OCI-LY3 (cell line): ENCODE data around the gene ZC3H12D.
A peak's percentile ranks its signal among the peaks of the same experiment; 100 is the strongest.

Experiments
- H2AFZ ChIP-seq: fragments of 200-600, 300-600 bp; shearing (Covaris generic); 2 replicates; pipeline ENCODE4 v1.6.0; 2014; ENCODE audit warnings: antibody characterized with exemption, low read depth, low read length
- H3K27ac ChIP-seq: fragments of 200-600, 300-600 bp; sonication (generic); 2 replicates; pipeline ENCODE4 v1.5.1; 2014; ENCODE audit warnings: mild to moderate bottlenecking, low read length, moderate library complexity, mixed read lengths
- H3K27me3 ChIP-seq: fragments of 200-600, 300-600 bp; sonication (generic); 2 replicates; pipeline ENCODE4 v1.6.1; 2014; ENCODE audit warnings: low read depth, low read length, mixed read lengths
- H3K36me3 ChIP-seq: fragments of 200-600, 300-600 bp; sonication (generic); replicated peaks from 2 replicates; pipeline ENCODE3; 2014; ENCODE audit warnings: low read depth, low read length, mixed read lengths
- H3K4me1 ChIP-seq: fragments of 300-600, 200-600 bp; sonication (generic); 2 replicates; pipeline ENCODE4 v1.6.1; 2014; ENCODE audit warnings: low read length, mixed read lengths
- H3K4me2 ChIP-seq: fragments of 200-600, 300-600 bp; sonication (generic); 2 replicates; pipeline ENCODE4 v1.6.1; 2014; ENCODE audit warnings: low read length, mixed read lengths
- H3K4me3 ChIP-seq: fragments of 300-600, 200-600 bp; sonication (generic); 2 replicates; pipeline ENCODE4 v1.5.1; 2014; ENCODE audit warnings: antibody characterized with exemption, mild to moderate bottlenecking, low read length, moderate library complexity
- H3K79me2 ChIP-seq: fragments of 300-600, 200-600 bp; shearing (Covaris generic); 2 replicates; pipeline ENCODE4 v1.6.1; 2014; ENCODE audit warnings: mild to moderate bottlenecking, low read length, mixed read lengths
- H3K9ac ChIP-seq: fragments of 300-600, 200-600 bp; shearing (Covaris generic); 2 replicates; pipeline ENCODE4 v1.6.0; 2014; ENCODE audit warnings: mild to moderate bottlenecking, low read length, moderate library complexity
- H3K9me3 ChIP-seq: fragments of 200-600, 300-600 bp; shearing (Covaris generic); 2 replicates; pipeline ENCODE4 v1.6.1; 2014; ENCODE audit warnings: low read length, mixed read lengths; ENCODE audit not compliant: insufficient read depth
- H4K20me1 ChIP-seq: fragments of 200-600, 300-600 bp; sonication (generic); 2 replicates; pipeline ENCODE4 v1.6.1; 2016; ENCODE audit warnings: low read length, mixed read lengths; ENCODE audit not compliant: insufficient read depth
- EZH2phosphoT487 ChIP-seq: fragments of 200-600 bp; shearing (Covaris generic); IDR thresholded peaks from 2 replicates; pipeline ENCODE4 v1.6.1; 2018; ENCODE audit warnings: antibody characterized with exemption, mixed run types, low read depth
- TF ChIP-seq, protein P1 (sequence below): fragments of 200-600, 300-600 bp; sonication (generic); IDR thresholded peaks from 2 replicates; pipeline ENCODE4 v1.5.1; 2014; ENCODE audit warnings: antibody characterized with exemption, low read length, low read depth

Gene ZC3H12D

DNA sequence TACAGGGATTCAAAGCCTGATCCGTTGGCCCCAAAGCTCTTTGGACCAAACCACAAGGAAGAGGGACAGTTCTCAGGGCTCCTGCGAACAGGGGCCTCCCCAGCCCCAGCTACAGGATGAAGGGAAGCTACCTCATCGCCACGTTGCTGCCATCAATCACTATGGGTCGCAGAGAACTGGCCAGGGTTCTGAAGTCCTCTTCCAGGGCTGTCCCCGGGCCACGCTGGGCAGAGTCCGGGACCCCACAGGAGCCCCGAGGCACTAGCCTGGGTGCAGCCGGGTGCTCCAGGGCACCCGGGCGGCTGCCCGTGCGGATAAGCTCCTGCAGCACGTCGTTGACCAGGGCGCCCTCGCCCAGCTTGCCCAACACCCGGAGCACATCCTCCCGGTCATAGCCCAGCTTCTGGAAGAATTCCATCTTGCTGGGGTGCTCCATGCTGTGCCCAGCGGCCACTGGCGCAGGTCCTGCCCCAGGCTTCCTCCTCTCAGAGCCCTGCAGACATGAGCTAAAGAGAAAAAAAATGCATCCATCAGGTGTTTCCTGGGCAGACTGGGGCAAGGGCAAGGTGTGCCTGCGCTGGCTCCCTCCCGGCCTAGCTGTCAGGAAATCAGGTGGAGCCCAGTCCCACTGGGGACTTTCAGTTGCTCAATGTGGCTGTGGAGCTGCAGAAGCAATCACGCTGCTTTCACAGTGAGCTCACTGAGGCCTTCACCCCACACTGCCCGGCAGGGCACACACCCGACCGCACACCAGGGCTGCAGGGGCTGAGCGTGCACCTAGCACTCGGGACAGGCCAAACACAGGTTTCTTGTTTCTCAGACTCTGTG is 10.5 kb downstream of the ZC3H12D start:
- TF ChIP-seq EZH2phosphoT487 = no peak
- TF ChIP-seq, protein P1, sequence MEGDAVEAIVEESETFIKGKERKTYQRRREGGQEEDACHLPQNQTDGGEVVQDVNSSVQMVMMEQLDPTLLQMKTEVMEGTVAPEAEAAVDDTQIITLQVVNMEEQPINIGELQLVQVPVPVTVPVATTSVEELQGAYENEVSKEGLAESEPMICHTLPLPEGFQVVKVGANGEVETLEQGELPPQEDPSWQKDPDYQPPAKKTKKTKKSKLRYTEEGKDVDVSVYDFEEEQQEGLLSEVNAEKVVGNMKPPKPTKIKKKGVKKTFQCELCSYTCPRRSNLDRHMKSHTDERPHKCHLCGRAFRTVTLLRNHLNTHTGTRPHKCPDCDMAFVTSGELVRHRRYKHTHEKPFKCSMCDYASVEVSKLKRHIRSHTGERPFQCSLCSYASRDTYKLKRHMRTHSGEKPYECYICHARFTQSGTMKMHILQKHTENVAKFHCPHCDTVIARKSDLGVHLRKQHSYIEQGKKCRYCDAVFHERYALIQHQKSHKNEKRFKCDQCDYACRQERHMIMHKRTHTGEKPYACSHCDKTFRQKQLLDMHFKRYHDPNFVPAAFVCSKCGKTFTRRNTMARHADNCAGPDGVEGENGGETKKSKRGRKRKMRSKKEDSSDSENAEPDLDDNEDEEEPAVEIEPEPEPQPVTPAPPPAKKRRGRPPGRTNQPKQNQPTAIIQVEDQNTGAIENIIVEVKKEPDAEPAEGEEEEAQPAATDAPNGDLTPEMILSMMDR = no peak
- Histone ChIP-seq H3K4me3 (peak overlapping the region; percentile 61), H3K9me3 (peaks cover 3% of the 10 kb centered on the region; the same call in 1 of the 2 replicates), H3K27ac (peak overlapping the region; percentile 98), H3K79me2 (peaks cover 100% of the 10 kb centered on the region), H3K9ac (peak overlapping the region; percentile 61), H3K36me3 (peaks cover 42% of the 10 kb centered on the region), H3K4me2 (peak overlapping the region; percentile 91), H4K20me1 (peaks cover 57% of the 10 kb centered on the region), H2AFZ (no peak overlapping the region), H3K27me3 (no peaks in the 10 kb centered on the region), H3K4me1 (peaks cover 93% of the 10 kb centered on the region)

DNA sequence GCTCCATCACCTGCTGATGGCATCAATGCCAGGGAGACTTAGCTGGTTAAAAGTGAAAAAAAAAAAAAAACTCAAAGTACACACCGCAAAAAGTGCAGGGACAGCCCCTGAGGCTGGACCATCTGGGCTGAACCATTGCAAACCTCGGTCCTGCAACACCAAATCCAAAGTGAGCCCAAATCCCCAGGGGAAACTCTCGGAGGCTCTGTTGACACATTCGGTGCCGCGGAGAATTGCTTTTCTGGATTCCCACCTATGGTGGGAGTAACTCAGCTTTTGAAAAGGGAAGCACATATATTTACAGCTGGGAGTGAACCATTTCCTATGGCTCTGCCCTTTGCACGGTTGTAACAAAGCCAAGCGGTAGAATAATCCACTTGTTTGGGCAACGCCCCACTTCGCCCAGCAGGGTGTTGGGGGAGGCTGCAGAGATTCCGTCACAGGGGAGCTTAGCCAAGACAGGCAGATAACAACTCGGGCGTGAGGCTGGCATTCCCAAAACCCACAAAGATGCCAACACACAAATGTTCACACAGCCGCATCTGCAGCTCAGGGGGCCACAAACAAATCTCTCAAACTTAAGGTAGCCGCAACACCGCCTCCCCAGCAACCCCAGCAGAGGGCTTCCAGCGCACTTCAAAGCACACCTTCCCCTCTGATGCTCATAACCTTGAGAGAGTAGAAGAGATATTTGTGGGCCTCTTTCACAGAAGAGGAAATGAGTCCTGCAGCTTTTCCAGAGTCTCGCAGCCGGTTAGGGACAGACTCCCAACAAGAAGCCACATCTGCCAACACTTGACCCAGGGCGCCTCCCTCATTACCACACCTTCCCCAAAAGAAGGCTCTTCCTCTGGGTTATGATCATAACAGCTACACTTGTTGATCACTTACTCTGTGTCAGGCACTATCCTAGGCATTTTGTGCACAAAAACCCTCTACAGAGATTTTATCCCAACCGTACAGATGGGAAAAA is 11.4 kb downstream of the ZC3H12D start:
- Histone ChIP-seq H3K27ac (peak overlapping the region; percentile 98), H4K20me1 (peaks cover 47% of the 10 kb centered on the region), H3K79me2 (peaks cover 96% of the 10 kb centered on the region), H3K9me3 (peaks cover 5% of the 10 kb centered on the region; the same call in 1 of the 2 replicates), H3K27me3 (no peaks in the 10 kb centered on the region), H2AFZ (no peak overlapping the region), H3K4me2 (peak overlapping the region; percentile 91), H3K36me3 (peaks cover 38% of the 10 kb centered on the region), H3K4me1 (peaks cover 92% of the 10 kb centered on the region), H3K9ac (peak overlapping the region; percentile 61), H3K4me3 (peak overlapping the region; percentile 61)
- no peak for TF ChIP-seq EZH2phosphoT487
- TF ChIP-seq, protein P1 = peak; percentile 30

DNA sequence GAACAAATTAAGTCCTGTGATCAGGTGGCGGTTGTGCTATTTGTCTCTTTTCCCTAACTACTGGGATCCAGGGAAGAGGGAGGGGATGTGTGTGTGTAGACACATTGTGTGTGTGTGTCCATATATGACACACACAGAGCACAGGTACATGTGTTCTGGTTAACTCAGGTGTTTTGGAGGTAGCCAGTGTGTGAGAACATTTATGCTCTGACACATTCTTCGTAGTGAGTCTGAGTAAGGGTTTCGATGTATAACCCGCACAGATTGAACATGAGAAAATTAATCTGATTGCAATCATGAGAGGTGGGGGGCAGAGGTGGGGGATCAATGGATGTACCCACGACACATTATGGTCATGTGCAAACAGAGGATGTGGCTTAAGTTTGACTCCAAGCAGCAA is 12.6 kb downstream of the ZC3H12D start:
- Histone ChIP-seq H3K27me3 (no peaks in the 10 kb centered on the region), H3K27ac (peak overlapping the region; percentile 98), H3K36me3 (peaks cover 37% of the 10 kb centered on the region), H3K79me2 (peaks cover 95% of the 10 kb centered on the region), H3K4me3 (peak overlapping the region; percentile 61), H3K9me3 (peaks cover 5% of the 10 kb centered on the region; the same call in 1 of the 2 replicates), H3K9ac (peak overlapping the region; percentile 61), H3K4me1 (peaks cover 94% of the 10 kb centered on the region), H2AFZ (no peak overlapping the region), H4K20me1 (peaks cover 41% of the 10 kb centered on the region), H3K4me2 (peak overlapping the region; percentile 91)
- TF ChIP-seq, protein P1 = no peak
- no peak for TF ChIP-seq EZH2phosphoT487
